Anterior cingulate cortex (tissue), 58 donors: Measurements from ENCODE around the gene BTBD16.

Experiments used
- DNase-seq, 58 donors: peaks; one replicate each; lab custom pipeline; 2025; lab: John Stamatoyannopoulos, UW

BTBD16 gene

DNA sequence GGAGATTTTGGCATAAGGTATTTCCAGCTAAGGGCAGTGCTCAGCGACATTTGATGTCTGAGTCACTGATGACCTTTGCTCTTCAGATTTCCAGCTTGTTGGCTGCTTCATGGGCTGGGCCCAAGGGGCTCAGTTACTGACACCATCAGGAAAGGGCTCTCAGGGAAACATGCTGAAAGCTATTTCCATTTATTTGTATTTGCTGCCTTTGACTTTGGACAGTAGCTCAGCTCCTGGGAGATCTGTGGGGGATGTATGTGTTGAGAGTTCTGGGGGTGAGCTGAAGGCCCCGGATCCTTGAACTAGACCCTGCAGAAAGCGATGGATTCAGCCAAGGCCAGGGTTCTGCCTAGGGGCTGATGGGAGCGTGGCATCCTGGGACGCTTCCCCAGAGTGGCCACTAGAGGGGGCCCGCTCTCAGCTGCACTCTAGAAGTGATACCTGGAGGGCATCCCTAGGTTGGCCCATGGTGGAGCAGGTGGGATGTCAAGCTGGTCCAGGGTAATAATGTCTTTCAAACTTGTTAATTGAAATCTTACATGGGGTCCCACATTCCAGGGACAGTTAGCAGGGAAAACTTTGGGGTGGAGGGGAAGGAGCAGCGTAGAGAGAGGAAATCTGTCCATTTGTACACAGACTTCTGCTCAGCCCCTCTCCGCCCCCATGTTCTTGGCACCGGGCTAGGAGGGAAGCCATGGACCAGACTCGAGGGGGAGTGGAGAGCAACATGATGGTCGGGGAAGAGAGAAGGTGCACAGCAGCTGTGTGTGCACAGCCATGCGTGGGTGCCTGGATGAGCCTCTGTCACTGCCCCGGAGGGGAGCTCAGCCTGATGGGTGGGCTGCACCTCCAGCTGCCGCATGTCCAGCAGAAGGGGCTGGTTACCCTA is 3.0 kb upstream of the BTBD16 start:
- peak in 27 of 58 donors; percentile 2 to 47 (median 17) for DNase-seq

DNA sequence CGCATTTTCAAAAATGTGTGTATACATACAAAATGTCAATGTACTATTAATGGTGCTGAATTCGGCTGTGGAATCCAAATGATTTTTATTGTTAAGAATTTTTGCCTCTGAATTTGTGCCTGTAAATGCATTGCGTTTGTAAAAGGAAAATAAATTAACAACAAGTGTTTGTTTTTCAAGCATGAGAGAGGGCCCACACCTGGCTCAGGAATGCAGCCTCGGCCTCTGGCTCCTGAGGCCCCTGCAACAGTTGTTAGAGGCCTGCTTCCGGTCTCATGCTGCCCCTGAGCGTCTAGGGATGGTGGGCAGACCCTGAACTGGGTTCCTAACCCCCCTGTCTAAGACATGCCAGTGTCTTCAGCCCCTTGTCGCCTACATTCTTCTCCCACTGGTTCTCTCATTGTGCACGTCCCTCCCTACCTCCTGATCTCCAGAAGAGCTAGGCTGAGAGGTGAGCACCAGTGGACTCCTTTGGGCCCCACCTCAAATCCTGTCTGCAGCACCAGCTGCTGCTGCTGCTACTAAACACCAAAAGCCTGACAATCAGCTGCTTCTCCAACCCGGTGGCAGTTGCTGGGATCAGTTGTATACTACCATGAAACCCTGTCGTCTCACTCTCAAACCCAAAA is 1.9 kb upstream of the BTBD16 start:
- no peak for DNase-seq

DNA sequence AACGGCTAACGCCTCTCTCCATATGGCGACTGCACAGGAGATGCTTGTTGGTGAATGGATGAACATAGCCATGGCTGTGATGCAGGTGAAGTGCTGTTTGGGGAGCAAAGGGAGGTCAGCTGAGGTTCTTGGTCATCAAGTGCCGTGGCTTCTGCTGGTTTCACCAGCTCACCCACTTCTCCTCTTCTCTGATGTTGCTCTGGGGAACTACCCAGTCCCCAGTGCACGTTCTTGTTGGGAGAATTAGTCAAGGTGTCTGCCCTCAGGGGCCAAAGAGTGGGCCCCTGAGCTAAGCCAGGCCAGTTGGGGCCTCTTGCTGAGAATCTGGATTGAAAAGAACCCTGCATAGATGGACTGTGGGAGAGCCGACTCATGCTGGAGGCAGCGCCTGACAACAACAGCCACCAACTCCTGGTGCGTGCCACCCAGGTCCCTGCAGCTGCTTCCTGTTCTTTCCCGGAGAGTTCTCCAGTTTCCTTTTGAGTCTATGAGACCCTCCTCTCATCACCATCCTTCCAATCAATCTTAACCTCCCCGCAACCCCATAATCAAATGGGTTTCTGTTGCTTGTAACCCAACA is 3.0 kb downstream of the BTBD16 start:
- no peak for DNase-seq

DNA sequence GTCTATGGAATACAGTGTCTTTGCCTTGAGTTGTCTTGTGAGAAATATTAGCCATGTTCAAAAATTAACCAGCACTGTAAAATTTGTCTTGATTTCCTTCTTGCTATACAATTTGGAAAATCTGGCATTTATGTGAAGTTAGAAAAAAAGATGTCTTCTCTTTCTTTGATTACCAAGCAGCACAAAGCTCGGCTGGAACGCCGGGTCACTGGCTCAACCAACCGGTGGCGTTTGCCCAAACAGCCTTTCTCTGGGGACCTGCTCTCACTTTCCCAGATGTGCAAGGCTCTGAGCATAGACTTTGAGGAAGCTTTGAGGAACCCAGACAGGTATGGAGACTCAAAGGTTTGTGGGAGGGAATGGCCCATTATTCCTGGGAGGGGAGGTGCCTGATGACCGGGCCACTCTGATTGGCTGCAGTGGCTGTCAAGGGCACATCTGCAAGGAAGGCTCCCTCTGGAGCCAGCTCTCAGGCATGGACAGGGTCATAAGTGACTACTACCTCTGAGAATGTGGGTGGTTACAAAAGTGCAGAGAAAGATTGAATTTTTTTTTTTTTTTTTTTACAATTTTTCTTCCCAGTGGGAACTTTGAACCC is 5.6 kb downstream of the BTBD16 start:
- no peak for DNase-seq

DNA sequence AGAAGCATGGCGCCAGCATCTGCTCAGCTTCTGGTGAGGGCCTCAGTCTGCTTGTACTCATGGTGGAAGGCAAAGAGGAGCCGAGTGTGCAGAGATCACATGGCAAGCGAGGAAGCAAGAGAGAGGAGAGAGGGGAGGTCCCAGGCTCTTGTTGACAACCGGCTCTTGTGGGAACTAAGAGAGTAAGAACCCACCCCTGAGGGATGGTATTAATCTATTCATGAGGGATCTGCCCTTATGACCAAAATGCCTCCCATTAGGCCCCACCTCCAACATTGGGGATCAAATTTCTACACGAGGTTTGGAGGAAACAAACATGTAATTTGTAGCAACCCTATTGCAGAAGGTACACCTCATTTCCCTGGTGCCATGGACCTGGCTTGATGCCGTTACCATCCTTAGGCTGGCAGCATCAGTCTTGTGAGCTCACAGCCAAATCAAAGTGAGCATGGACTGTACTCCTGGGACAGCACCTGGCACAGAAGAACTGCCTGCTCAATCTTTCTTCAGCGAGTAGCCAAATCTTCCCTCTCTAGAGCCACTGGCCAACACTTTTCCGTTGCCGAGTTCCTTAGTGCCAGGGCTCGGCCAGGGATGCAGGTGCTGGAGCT is 6.5 kb downstream of the BTBD16 start:
- DNase-seq, result no peak

DNA sequence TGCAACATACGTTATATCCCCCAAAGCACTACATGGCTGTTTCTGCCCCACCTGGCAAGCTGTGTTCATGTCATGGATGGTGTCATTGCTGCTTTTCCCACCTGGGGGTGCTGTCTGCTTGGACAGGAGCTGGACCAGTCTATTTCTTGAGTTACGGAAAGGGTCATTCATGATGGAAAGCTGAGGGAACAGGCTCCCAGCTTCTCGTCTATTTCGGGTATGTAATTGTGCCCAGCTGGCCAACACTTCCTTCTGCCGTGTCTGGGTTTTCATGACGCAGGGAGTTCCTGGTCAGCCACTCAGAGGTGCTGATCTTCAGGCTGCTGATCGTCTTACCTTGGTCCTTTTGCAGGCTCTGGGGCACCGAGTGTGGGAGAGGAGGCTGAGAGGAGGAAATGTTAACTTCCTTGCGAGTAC is 8.6 kb downstream of the BTBD16 start:
- peak in 47 of 58 donors; percentile 5 to 74 (median 33) for DNase-seq

DNA sequence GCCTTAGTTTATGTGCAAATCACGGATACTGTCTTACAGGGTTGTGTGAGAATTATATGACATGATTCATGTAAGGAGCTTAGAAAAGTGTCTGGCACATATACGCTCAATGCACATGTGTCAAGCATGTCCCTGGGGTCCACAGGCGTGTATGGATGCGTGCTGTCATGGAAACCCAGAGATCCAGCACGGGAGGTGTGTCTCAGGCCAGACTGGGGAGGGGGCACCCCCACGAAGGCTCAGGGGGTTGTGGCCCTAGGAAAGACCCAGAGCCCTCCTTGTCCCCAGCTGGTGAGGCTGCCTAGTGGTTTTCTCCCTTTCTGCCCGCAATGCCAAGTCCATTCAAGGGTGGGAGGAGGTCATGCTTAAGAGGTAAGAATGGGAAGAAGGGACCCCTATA is 9.1 kb downstream of the BTBD16 start:
- no peak for DNase-seq

DNA sequence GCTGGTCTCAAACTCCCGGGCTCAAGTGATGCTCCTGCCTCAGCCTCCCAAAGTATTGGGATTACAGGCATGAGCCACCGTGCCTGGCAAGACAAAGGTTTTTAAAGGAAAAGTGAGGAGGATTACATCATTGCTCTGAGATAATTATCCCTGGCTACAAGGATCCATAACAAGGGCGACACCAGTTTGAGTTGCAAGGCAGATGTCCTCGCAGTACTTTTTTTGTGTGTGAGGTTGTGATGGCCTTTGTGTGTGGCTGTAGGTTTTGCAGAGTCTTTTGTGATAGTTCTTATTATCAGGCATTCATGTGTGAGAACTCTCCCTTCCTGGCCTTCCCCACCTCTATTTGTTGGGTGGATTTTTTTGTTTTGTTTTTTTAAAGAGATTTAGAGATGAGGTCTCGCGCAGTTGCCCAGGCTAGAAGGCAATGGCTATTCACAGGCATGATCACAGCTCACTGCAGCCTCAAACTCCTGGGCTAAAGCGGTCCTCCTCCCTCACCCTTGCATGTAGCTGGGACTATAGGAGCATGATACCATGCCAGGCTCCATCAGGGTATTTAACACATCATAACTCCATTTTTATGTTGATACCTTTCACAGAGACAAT is 10.0 kb downstream of the BTBD16 start:
- no peak for DNase-seq

DNA sequence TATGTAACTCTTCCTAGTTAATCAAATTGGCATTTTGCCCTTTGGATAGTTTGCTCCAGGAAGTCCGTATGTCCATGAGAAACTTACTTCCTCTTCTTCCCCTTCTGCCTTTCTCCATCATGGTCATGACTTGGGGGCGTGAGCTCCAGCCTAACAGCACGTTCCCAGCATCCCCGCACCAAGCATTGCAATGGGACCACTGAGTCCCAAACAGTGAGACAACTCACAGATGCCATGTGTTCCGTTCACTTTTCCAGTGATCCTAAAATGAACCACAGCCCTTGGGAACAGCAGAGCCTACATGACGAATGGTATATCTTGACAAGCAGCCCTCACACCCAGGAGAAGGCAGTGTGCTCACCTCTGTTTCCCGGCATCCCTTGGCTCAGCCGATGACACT is 10.7 kb downstream of the BTBD16 start:
- DNase-seq, result no peak

DNA sequence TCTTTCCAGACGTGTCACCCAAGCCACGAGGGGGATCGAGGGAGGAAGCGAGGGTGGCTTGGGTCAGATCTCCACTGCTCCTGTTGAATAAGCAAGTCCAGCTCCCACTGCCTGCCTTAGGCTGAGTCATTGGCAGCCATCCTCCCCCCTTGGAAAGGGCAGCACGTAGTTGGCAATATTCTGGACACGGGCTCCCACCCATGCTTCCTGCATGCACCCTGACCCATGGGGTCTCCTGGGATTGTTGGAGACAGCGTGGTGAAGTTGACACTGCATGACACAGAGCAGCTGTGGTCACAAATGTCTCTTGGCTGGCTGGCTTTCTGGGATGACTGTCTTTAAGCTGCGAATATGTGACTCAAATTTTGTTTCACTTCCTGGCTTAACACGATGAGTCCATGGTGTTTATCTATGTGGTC is 11.2 kb downstream of the BTBD16 start:
- DNase-seq, result peak in 1 of 58 donors; percentile 30

DNA sequence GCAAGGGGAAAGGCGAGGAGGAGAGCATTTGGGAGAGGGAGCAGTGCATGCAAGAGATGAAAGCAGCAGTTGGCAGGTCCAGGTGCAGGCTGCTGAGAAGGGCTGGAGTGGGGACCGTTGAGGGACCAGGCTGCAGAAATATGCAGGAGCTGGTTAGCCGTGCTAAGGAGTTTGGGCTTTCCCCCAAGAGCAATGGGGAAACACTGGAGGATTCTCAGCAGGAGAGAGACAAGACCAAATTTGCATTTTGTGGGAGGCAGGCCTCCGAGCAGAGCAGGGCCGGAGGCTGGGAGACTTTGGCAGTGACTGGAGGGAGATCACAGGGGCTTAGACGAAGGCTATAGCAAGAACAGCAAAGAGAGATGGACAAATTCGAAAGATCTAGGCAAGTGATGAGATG is 11.8 kb downstream of the BTBD16 start:
- DNase-seq, result no peak

DNA sequence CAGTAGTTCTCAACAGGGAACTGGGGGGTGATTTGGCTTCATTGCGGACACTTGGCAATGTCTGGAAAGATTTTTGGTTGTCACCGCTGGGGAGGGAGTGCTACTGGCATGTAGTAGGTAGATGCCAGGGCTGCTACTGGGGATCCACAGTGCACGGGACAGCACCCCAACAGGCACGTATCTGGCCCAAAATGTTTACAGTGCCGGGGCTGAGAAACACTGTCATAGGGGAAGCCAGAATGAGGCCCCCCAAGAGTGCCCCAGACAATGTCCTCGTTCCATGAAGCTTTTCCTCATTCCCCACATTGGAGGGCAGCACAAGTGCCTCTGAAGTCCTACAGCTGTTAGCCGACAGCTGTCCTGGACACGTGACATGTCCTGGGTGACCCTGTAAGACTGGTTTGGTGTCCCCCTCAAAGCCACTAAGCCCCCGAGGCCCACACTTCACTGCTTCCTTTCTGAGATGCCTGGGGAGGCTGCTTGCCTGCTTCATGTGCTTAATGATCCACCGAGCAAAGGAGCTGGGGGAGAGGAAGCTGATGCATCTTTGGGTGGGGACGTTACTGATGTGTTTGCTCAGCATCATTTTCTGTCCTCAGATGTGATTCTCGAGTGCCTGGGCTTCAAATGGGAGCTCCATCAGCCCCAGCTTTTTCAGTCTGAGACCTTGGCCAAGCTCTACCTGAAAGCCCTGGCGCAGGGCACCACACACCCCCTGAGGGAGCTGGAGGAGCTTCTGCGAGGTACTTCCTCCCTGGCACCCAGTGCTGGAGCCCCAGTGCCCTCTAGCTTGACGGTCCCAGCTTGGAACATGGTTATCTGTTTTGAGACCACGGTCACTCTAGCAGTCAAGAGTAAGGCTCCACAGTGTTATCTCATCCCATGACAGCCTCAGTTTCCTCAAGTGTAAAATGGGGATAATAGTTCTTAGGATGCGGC is 14.7 kb downstream of the BTBD16 start:
- DNase-seq, result no peak

DNA sequence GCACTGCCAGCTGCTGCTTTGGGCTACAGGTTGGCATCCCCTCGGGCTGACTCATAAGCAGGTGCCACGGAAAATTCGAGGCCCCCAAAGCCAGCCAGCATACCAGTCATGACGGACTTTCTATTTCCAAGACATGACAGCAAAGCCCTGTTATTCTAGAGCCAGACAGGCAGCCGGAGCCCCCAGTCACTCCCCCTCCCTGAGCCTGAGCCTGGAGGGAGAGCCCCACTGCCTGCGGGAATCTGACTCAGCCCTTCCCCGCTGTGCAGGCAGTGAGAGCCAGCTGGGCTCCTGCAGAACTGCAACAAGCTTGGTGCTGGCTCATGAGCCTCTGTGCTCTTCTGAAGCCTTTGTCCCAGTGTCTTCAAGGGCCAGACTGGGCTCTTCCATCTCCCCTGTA is 15.8 kb downstream of the BTBD16 start:
- DNase-seq, result peak in 46 of 58 donors; percentile 14 to 87 (median 44)

DNA sequence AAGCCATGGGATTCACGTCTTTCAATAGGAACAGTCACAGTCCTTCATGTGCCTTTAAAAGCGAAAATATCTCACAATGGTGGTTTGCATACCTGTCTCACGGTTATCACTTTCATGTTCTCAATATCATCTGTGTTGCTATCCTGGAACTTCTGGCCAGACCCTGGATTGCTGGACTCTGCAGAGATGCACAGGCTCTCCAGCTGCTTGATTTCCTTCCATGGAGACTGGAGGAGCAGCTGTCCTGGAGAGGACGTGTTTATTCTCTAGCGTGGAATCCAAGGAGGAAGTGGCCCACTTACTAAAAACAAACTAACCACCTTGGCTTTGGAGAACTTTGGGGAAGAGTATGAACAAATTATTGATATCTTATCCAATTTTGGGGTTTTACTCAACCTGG is 16.5 kb downstream of the BTBD16 start:
- DNase-seq, result no peak

DNA sequence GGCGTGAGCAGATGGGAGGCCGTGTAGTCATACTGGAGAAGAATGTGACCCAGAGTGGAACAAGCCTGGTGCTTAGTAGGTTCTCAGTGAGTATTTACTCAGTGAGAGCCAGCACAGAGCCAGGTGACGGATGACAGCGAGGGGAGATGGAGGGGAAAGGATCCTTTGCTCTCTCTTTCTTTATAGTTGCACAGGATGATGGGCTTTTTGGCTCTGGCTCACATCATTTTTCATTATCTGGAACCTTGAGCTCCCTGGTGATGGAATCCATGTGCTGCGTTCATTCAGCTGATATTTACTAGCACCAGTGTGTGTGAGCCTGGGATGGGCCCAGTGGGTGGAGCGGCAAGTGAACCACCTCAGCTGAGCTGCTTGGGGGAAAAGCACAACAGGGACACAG is 17.2 kb downstream of the BTBD16 start:
- no peak for DNase-seq

DNA sequence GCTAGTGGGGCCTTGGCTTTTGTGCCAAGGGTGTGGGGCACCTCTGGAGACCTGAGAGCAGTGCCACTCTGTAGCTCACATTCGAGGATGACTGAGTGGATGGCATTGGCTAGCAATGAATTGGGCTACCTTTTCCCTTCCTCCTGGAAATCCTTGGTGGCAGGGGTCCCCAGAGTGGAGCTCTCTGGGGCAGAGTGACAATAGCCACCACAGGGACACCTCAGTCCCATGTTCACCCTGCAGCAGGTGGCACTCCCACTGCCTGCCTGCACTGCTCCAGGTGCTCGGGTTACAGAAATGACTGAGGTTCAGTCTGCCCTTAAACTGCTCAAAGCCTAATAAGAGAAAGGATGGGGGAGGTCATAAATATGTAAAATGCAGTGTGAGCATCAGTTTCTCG is 17.8 kb downstream of the BTBD16 start:
- no peak for DNase-seq

DNA sequence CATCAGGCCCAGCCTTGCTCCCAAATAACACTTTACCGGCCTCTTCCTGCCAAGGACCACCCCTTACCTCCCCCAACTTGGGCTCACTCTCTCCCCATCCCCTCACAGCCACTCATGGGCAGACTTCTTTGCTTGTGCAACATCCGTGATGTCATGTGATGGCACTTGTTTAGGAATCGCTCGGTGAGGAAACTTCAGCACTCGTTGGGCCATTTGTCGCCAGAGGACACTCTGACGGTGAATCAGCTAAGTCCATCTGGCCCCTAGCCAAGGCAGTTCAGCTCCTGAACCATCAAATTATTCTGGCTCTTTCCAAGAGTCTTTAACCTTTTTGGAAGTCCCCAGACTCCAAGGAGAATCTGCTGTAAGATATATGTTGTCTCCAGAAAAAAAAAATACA is 19.2 kb downstream of the BTBD16 start:
- no peak for DNase-seq

DNA sequence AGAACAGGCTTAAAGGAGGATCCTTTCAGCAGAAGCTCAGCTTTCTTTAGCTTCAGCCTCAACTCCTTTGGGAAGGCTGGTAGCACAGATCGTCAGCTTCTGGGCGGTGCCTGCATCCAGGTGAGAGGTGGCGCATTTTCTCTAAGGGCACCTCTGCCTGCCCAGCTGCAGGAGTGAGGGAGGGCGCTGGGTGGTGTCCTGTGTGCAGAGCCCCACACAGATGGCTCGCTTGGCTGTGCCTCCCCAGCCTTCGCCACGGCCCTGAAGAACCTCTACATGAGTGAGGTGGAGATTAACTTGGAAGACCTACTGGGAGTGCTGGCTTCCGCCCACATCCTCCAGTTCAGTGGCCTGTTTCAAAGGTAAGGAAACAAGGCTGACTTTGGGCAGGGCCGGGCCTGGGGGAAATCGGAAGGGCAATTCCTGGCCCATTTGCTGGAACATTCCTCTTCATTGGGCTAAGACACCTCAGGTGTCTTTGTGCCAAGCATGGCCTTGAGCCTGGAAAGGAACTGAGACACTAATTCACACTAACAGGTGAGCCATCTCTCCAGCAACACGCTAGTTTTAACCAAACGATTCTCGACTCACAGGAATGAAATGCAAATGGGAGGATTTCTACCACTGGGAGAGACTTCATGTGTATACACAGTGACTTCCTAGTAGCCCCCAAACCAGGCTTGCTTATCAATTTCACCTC is 19.9 kb downstream of the BTBD16 start:
- no peak for DNase-seq

DNA sequence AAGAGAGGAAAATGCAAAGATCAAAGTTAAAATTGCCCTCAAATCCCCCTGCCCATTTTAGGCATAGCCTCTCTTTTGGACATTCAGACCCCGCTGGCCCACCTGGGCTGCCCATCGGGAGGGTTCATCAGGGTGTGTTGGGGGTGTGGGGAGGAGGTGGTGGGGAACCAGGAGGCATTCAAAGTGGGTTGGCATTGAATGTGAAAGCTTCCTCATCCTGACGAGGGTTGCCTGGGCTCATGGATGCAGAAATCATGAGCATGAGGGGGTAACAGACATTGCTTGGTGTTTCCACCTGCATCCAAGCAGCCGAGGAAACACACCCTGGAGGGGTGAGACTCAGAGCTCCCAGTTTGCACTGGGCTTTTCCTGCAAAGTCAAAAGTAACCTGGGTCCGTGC is 20.6 kb downstream of the BTBD16 start:
- no peak for DNase-seq
